IPS DF 6.9 (cell line): ENCODE measurements around the gene ADGRG1.

Experiments used
- DNase-seq: peaks from one replicate; pipeline ENCODE4 v3.0.0-alpha.2; 2013; ENCODE audit warnings: low read depth, low spot score
- H3K27ac ChIP-seq: one replicate; pipeline ENCODE4 v1.5.1; 2013; ENCODE audit warnings: low read length, control low read depth
- H3K27me3 ChIP-seq: 2 replicates; pipeline ENCODE4 v1.6.1; 2013; ENCODE audit warnings: mild to moderate bottlenecking, low read length; ENCODE audit not compliant: control insufficient read depth, insufficient read depth
- H3K36me3 ChIP-seq: 2 replicates; pipeline ENCODE4 v1.6.1; 2013; ENCODE audit warnings: low read length; ENCODE audit not compliant: control insufficient read depth, insufficient read depth
- H3K4me1 ChIP-seq: 2 replicates; pipeline ENCODE4 v1.6.1; 2013; ENCODE audit warnings: low read length; ENCODE audit not compliant: control insufficient read depth, insufficient read depth
- H3K4me3 ChIP-seq: 2 replicates; pipeline ENCODE4 v1.5.1; 2013; ENCODE audit warnings: mild to moderate bottlenecking, low read length
- H3K9me3 ChIP-seq: 2 replicates; pipeline ENCODE4 v1.6.1; 2013; ENCODE audit warnings: low read length, inconsistent platforms; ENCODE audit not compliant: control insufficient read depth, insufficient read depth
- WGBS: extraction: QIAGEN DNeasy Blood & Tissue Kit; methylation state at CpG from one replicate; pipeline ENCODE4 v1.1.7; 2013; ENCODE audit warnings: mixed read lengths, missing lambda C conversion rate; ENCODE audit not compliant: insufficient read length, insufficient coverage; 5-methylcytosine and 5-hydroxymethylcytosine counted together

ADGRG1 gene

GRCh38 chr16:57651344-57652333 is 23.2 kb downstream of the ADGRG1 start:
- WGBS, result no CpG with 5 or more reads among the region's 10 CpGs
- H3K36me3 ChIP-seq, result no peaks in the 10 kb centered on the region
- H3K27ac ChIP-seq, result no peak overlapping the region
- H3K27me3 ChIP-seq, result no peaks in the 10 kb centered on the region
- no peaks in the 10 kb centered on the region for H3K4me1 ChIP-seq
- no peaks in the 10 kb centered on the region for H3K9me3 ChIP-seq
- H3K4me3 ChIP-seq, result no peak overlapping the region
- no peak for DNase-seq

DNA sequence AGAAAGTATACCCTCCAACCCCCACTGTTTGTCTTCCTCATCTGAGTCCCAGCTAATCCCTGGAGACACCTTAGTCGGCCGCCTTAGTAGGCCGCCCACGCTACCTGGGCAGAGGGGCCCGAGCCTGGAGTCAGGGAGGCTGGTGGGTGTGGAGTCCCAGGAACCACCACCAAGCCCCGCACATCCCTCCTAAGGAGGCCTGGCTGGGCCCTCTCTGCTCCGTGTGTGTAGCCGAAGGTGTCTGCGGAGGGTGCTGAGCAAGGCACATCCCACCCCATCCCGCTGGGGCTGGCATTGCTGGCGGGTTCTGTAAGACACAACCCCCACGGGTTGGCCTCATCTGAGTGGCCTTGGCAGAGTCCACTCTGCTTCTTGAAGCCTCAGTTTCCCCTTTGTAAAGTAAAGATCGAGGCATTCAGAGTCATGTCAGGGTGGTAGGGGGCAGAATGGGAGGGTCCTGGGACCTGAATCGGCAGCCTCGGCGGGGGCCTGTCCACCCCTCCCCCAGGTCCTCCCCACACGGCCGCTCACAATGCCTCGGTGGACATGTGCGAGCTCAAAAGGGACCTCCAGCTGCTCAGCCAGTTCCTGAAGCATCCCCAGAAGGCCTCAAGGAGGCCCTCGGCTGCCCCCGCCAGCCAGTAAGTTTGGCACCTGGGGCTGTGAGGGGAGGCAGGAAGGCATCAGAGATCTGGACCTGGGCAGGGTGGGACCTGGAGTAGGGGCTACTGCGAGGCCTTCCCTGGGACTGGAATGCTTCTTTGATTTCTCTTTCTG is 24.5 kb downstream of the ADGRG1 start:
- no peaks in the 10 kb centered on the region for H3K27me3 ChIP-seq
- WGBS, result no CpG with 5 or more reads among the region's 23 CpGs

GRCh38 chr16:57653936-57654335 is 25.5 kb downstream of the ADGRG1 start:
- no peaks in the 10 kb centered on the region for H3K36me3 ChIP-seq
- H3K27me3 ChIP-seq, result no peaks in the 10 kb centered on the region
- no peak for DNase-seq
- H3K9me3 ChIP-seq, result no peaks in the 10 kb centered on the region
- H3K4me1 ChIP-seq, result no peaks in the 10 kb centered on the region
- H3K27ac ChIP-seq, result no peak overlapping the region
- no peak overlapping the region for H3K4me3 ChIP-seq
- no CpG with 5 or more reads among the region's 16 CpGs for WGBS

More for the DNA sequence above, 24.5 kb downstream of the ADGRG1 start:
- Histone ChIP-seq H3K9me3 (no peaks in the 10 kb centered on the region), H3K4me3 (no peak overlapping the region), H3K4me1 (no peaks in the 10 kb centered on the region), H3K27ac (no peak overlapping the region), H3K36me3 (no peaks in the 10 kb centered on the region)
- no peak for DNase-seq

DNA sequence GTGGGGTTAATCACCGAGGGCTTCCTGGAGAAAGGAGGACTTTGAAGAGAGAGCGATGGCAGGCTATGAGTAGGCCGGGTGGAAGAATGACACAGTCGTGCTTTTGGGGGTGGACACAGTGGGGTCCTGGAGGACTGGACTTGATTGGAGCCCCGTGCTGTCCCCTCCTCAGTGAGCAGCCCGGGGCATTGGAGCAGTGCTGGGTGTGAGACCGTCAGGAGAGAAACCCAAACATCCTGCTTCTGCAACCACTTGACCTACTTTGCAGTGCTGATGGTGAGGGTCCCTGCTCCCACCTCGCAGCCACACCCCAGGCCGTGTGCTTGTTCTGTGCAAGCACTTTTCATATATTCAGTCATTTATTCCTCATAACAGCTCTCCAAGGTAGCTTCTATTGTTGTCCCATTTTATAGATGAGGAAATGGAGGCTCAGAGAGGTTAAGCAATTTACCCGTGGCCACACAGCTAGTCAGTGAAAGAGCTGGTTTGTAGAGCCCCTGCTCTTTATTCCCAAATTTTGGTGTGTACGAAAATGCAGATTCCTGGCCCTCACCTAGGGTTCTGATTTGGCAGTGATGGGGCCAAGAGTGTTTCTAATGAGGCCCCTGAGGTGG is 28.0 kb downstream of the ADGRG1 start:
- H3K27ac ChIP-seq, result no peak overlapping the region
- no peak for DNase-seq
- WGBS, result no CpG with 5 or more reads among the region's 11 CpGs
- H3K9me3 ChIP-seq, result no peaks in the 10 kb centered on the region
- no peaks in the 10 kb centered on the region for H3K36me3 ChIP-seq
- H3K4me3 ChIP-seq, result no peak overlapping the region
- no peaks in the 10 kb centered on the region for H3K27me3 ChIP-seq
- no peaks in the 10 kb centered on the region for H3K4me1 ChIP-seq

- Histone ChIP-seq H3K27ac (no peak overlapping the region), H3K27me3 (no peaks in the 10 kb centered on the region), H3K9me3 (no peaks in the 10 kb centered on the region), H3K4me3 (no peak overlapping the region), H3K4me1 (no peaks in the 10 kb centered on the region), H3K36me3 (no peaks in the 10 kb centered on the region)
- DNase-seq, result no peak
- WGBS, result no CpG with 5 or more reads among the region's 13 CpGs
Measured at GRCh38 chr16:57657228-57657627, 28.8 kb downstream of the ADGRG1 start.

DNA sequence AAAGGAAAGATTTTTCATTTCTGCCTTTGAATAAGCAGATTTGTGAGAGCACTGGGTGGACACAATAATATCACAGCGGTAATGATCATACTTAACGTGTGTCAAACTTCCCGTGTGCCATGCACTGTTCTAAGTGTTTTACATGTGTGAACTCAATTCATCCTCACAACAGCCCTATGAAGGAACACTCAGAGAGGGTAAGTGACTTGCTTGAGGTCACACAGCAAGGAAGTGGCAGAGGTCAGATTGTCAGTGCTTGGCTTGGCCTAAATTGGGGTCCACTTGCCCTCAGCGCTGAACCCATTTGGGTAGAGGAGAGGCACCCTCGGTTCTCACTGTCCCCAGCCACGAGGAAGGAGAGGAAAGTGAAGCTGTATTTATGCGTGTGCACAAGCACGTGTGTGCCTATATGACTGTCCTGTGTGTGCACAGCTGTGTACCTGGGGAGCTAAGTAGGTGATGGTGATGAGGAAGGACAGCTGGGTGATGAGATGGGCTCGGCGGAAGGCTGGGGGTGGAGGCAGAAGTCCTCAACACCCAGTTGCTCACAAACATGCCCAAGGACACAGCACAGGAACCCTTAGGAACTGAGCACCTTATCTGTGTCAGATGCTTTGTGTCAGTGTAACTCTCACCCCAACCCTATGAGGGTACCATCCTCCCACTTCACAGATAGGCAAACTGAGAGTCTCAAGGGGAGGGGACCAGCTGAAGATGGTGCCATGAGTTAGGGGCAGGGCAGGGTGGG is 29.9 kb downstream of the ADGRG1 start:
- no peak overlapping the region for H3K4me3 ChIP-seq
- H3K27ac ChIP-seq, result no peak overlapping the region
- no peaks in the 10 kb centered on the region for H3K27me3 ChIP-seq
- H3K36me3 ChIP-seq, result no peaks in the 10 kb centered on the region
- H3K9me3 ChIP-seq, result no peaks in the 10 kb centered on the region
- DNase-seq, result no peak
- H3K4me1 ChIP-seq, result no peaks in the 10 kb centered on the region
- no CpG with 5 or more reads among the region's 10 CpGs for WGBS

DNA sequence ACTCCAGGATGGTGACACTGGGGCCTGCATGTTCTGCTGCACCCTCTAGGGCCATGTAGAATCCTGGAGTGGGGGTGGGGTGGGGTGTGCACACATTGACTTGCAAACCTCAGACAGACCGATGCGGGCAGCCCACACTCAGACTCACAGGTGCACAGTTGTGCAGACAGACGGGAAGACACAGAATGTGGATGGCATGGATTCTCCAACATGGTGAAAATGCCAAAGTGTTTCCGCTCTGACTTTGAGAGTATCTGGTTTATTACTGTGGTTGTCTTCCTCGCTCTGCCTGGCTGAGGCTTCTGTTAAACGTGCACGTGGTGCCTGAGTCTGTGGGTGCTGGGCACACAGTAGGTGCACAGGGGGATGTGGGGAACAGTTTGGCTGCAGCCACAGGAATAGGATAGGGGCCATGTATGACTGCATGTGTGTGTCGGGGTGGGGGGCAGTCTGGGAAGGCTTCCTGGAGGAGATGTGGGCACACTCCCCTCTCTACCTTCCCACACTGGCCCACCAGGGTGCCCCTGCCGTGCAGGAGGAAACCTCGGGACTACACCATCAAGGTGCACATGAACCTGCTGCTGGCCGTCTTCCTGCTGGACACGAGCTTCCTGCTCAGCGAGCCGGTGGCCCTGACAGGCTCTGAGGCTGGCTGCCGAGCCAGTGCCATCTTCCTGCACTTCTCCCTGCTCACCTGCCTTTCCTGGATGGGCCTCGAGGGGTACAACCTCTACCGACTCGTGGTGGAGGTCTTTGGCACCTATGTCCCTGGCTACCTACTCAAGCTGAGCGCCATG is 30.6 kb downstream of the ADGRG1 start:
- Histone ChIP-seq H3K4me1 (no peaks in the 10 kb centered on the region), H3K27ac (no peak overlapping the region), H3K27me3 (no peaks in the 10 kb centered on the region), H3K4me3 (no peak overlapping the region), H3K9me3 (no peaks in the 10 kb centered on the region), H3K36me3 (no peaks in the 10 kb centered on the region)
- WGBS, result no CpG with 5 or more reads among the region's 19 CpGs
- no peak for DNase-seq

GRCh38 chr16:57660715-57661463 is 32.5 kb downstream of the ADGRG1 start:
- Histone ChIP-seq H3K27ac (no peak overlapping the region), H3K9me3 (no peaks in the 10 kb centered on the region), H3K36me3 (no peaks in the 10 kb centered on the region), H3K4me3 (no peak overlapping the region), H3K27me3 (no peaks in the 10 kb centered on the region), H3K4me1 (no peaks in the 10 kb centered on the region)
- WGBS, result no CpG with 5 or more reads among the region's 11 CpGs
- no peak for DNase-seq

DNA sequence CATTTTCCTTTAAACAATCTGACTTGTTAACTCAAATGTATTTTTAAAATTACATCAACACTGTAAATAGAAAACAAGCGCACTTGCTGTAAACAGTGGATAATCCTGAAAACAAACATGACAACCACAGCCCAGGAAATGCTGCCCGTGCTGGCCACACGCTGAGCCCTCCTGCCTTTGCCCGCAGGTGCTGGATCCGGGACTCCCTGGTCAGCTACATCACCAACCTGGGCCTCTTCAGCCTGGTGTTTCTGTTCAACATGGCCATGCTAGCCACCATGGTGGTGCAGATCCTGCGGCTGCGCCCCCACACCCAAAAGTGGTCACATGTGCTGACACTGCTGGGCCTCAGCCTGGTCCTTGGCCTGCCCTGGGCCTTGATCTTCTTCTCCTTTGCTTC is 33.1 kb downstream of the ADGRG1 start:
- no peaks in the 10 kb centered on the region for H3K9me3 ChIP-seq
- H3K4me1 ChIP-seq, result no peaks in the 10 kb centered on the region
- no peak overlapping the region for H3K4me3 ChIP-seq
- no peak for DNase-seq
- no peak overlapping the region for H3K27ac ChIP-seq
- no peaks in the 10 kb centered on the region for H3K36me3 ChIP-seq
- H3K27me3 ChIP-seq, result no peaks in the 10 kb centered on the region
- no CpG with 5 or more reads among the region's 7 CpGs for WGBS
